Suprapubic skin (tissue), 4 donors: ENCODE results near the gene UGDH. TPM values are rescaled to one million over a fixed set of nuclear protein-coding genes. Genes with fewer than 3 reads are reported as not detected.

Experiments used
- DNase-seq, 2 donors: peaks; one replicate each; pipeline ENCODE4 v3.0.0-alpha.2; 2019; ENCODE audit warnings: low spot score in 2 of 2
- H3K27ac ChIP-seq: fragments of 200-600 bp; sonication (generic); one replicate; pipeline ENCODE4 v1.5.1; 2019
- H3K27me3 ChIP-seq: fragments of 200-600 bp; sonication (generic); one replicate; pipeline ENCODE4 v1.5.1; 2019
- H3K36me3 ChIP-seq: fragments of 200-600 bp; sonication (generic); one replicate; pipeline ENCODE4 v1.5.1; 2019
- H3K4me1 ChIP-seq: fragments of 200-600 bp; sonication (generic); one replicate; pipeline ENCODE4 v1.5.1; 2019
- H3K4me3 ChIP-seq: fragments of 200-600 bp; sonication (generic); one replicate; pipeline ENCODE4 v1.5.1; 2019; ENCODE audit warnings: mild to moderate bottlenecking
- H3K9me3 ChIP-seq: fragments of 200-600 bp; sonication (generic); one replicate; pipeline ENCODE4 v1.5.1; 2019
- EP300 ChIP-seq: sonication (generic); formaldehyde crosslinking; IDR thresholded peaks from one replicate; pipeline ENCODE4 v1.6.1; 2017; ENCODE audit warnings: antibody characterized with exemption
- POLR2A ChIP-seq, 2 donors: fragments of 450-650 bp; IDR thresholded peaks; one replicate each; pipeline ENCODE4 v1.6.1; 2017; ENCODE audit warnings: antibody characterized with exemption in 2 of 2, mild to moderate bottlenecking in 2 of 2, moderate library complexity in 2 of 2
- POLR2AphosphoS5 ChIP-seq, 3 donors: sonication (generic); formaldehyde crosslinking; IDR thresholded peaks; one replicate each; pipeline ENCODE4 v1.6.1; 2017; ENCODE audit warnings: antibody characterized with exemption in 3 of 3
- WGBS: methylation state at CpG from one replicate; pipeline ENCODE4 v1.1.5; 2018; 5-methylcytosine and 5-hydroxymethylcytosine counted together
- total RNA-seq, 4 donors: library from RNA; depleted of rRNA; stranded (reverse); fragments of >200 nt; gene quantifications; one replicate each; pipeline ENCODE4 v1.1.0, GENCODE V29; 2016
- TF ChIP-seq, protein P1 (sequence below), 2 donors: fragments of 200-600 bp in 1 of 2; fragments of 450-650 bp in 1 of 2; sonication (generic) in 1 of 2; IDR thresholded peaks; one replicate each; pipeline ENCODE4 v1.5.1; 2016 to 2019; ENCODE audit warnings: antibody characterized with exemption in 2 of 2, mild to moderate bottlenecking in 1 of 2, moderate library complexity in 1 of 2

Gene UGDH
- total RNA-seq, 4 donors from 2014 or later: 20.6 to 28.7 (median 24.3) TPM

DNA sequence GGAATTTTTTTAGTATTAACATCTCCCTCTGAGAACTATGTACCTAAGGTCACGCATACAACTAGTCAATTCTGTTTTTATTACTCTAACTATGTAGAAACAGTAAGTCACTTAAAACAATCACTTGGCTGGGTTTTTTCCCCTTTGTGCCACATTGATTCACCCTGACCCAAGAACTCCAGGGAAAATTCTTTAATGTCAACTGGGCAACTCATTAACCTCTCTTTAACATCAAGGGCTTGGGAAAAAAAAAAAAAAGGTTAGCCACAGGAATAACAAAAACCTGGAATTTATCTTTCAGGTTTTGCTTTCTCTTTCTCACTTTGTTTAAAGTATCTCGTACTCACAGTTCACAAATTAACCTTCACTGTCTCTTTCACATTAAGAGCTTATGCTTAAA lies 76.6 kb downstream of the UGDH start:
- Histone ChIP-seq H3K9me3 (no peaks in the 10 kb centered on the region), H3K27ac (no peak overlapping the region), H3K4me3 (no peak overlapping the region), H3K36me3 (peaks cover 52% of the 10 kb centered on the region), H3K4me1 (peaks cover 20% of the 10 kb centered on the region), H3K27me3 (no peaks in the 10 kb centered on the region)
- TF ChIP-seq EP300: no peak
- no peak for TF ChIP-seq POLR2AphosphoS5 (IDR thresholded peaks at IDR 0.05)
- TF ChIP-seq, protein P1, sequence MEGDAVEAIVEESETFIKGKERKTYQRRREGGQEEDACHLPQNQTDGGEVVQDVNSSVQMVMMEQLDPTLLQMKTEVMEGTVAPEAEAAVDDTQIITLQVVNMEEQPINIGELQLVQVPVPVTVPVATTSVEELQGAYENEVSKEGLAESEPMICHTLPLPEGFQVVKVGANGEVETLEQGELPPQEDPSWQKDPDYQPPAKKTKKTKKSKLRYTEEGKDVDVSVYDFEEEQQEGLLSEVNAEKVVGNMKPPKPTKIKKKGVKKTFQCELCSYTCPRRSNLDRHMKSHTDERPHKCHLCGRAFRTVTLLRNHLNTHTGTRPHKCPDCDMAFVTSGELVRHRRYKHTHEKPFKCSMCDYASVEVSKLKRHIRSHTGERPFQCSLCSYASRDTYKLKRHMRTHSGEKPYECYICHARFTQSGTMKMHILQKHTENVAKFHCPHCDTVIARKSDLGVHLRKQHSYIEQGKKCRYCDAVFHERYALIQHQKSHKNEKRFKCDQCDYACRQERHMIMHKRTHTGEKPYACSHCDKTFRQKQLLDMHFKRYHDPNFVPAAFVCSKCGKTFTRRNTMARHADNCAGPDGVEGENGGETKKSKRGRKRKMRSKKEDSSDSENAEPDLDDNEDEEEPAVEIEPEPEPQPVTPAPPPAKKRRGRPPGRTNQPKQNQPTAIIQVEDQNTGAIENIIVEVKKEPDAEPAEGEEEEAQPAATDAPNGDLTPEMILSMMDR (IDR thresholded peaks at IDR 0.05): no peak
- no peak for TF ChIP-seq POLR2A (IDR thresholded peaks at IDR 0.05)
- WGBS: 61% methylated on average over 2 of the region's 2 CpGs
- no peak for DNase-seq

Other genes with a start within 250 kb of the UGDH start
- gene RFC1, start 161.1 kb downstream of the UGDH start, total RNA-seq: 10 to 100 TPM; 24.9 to 40.1 (median 27.0) TPM
- gene KLB, start 120.5 kb downstream of the UGDH start, total RNA-seq: under 1 TPM; 0.34 to 0.76 (median 0.68) TPM
- gene RPL9, start 68.5 kb downstream of the UGDH start, total RNA-seq: 1,000 to 10,000 TPM; 1,970 to 4,157 (median 3,139) TPM
- gene LIAS, start 68.4 kb downstream of the UGDH start, total RNA-seq: 10 to 100 TPM in 3 of 4 donors, 1 to 10 TPM in 1; 8.9 to 21.4 (median 19.0) TPM
- 10 to 100 TPM; 20.8 to 65.0 (median 48.9) TPM for gene SMIM14, start 111.4 kb upstream of the UGDH start, total RNA-seq
- gene UBE2K, start 170.7 kb upstream of the UGDH start, total RNA-seq: 10 to 100 TPM; 23.0 to 37.2 (median 31.8) TPM